ENCODE measurements around the gene DOCK2. TPM values are rescaled to one million over a fixed set of nuclear protein-coding genes. Genes with fewer than 3 reads are reported as not detected.

Gene DOCK2
- total and polyA plus RNA-seq, 2 donors (not counting 1 experiment from before 2014, with no cell fraction given) = 112 to 330 TPM

GRCh38 chr5:169762338-169763095 lies 125.4 kb downstream of the DOCK2 start:
- Histone ChIP-seq H3K9ac (ENCODE audit: low read length) (no peak overlapping the region), H3K36me3 (replicated peaks in 1 of 2; ENCODE audit: control extremely low read depth in 1 of 2, control insufficient read depth in 1 of 2, extremely low read depth in 1 of 2, insufficient read depth in 2 of 2, low read length in 1 of 2) (peaks cover 8 to 76% of the 10 kb centered on the region in 2 experiments), H3K79me2 (ENCODE audit: control insufficient read depth, insufficient read depth, low read length) (no peaks in the 10 kb centered on the region), H2AFZ (ENCODE audit: insufficient read depth, low read depth, low read length, poor library complexity, severe bottlenecking) (no peak overlapping the region), H3K4me1 (ENCODE audit: control insufficient read depth in 2 of 2, insufficient read depth in 2 of 2, low read length in 2 of 2) (peaks cover 0 to 5% of the 10 kb centered on the region in 2 donors), H4K20me1 (ENCODE audit: control insufficient read depth, insufficient read depth, low read length, poor library complexity, severe bottlenecking) (peaks cover 1% of the 10 kb centered on the region), H3K4me2 (replicated peaks; ENCODE audit: low read depth, low read length, poor library complexity, severe bottlenecking) (no peak overlapping the region), H3K4me3 (ENCODE audit: control extremely low read depth in 1 of 5, extremely low read depth in 1 of 5, insufficient read depth in 1 of 5, low read depth in 2 of 5, low read length in 4 of 5) (no peak overlapping the region), H3K27me3 (replicated peaks in 1 of 4; ENCODE audit: control extremely low read depth in 1 of 4, control insufficient read depth in 3 of 4, insufficient read depth in 4 of 4, low read length in 3 of 4) (no peaks in the 10 kb centered on the region), H3K27ac (ENCODE audit: low read length in 2 of 2) (no peak overlapping the region), H3K9me3 (ENCODE audit: control extremely low read depth in 1 of 3, control insufficient read depth in 2 of 3, insufficient read depth in 1 of 3, low read length in 2 of 3) (no peaks in the 10 kb centered on the region)
- H3K27ac Mint-ChIP-seq = no peak overlapping the region
- peaks cover 14% of the 10 kb centered on the region for H3K4me1 Mint-ChIP-seq
- POLR2A ChIA-PET = no interaction called here
- H3K9me3 Mint-ChIP-seq (ENCODE audit: insufficient read depth) = no peaks in the 10 kb centered on the region
- CTCF ChIA-PET = no interaction called here
- DNase-seq (no peak), ATAC-seq (ENCODE audit: low read depth) (no peak)
- no peak overlapping the region for H3K4me3 Mint-ChIP-seq
- no CpG with 5 or more reads among the region's 2 CpGs for WGBS (ENCODE audit: insufficient coverage)
- intact Hi-C loops (cut with micrococcal nuclease) = no loop called here
- no peak for TF ChIP-seq EZH2 (IDR thresholded peaks at IDR 0.05; ENCODE audit: borderline replicate concordance, insufficient read depth, low read depth, low read length, poor library complexity, severe bottlenecking)
- TF ChIP-seq CTCF (IDR thresholded peaks at IDR 0.05) = no peak
- H3K27me3 Mint-ChIP-seq = no peaks in the 10 kb centered on the region

GRCh38 chr5:169763376-169764017 lies 126.4 kb downstream of the DOCK2 start:
- peaks cover 18% of the 10 kb centered on the region for H3K4me1 Mint-ChIP-seq
- no peaks in the 10 kb centered on the region for H3K27me3 ChIP-seq (replicated peaks in 1 of 4; ENCODE audit: control extremely low read depth in 1 of 4, control insufficient read depth in 3 of 4, insufficient read depth in 4 of 4, low read length in 3 of 4)
- H3K9me3 ChIP-seq (ENCODE audit: control extremely low read depth in 1 of 3, control insufficient read depth in 2 of 3, insufficient read depth in 1 of 3, low read length in 2 of 3) = no peaks in the 10 kb centered on the region
- no peak overlapping the region for H3K9ac ChIP-seq (ENCODE audit: low read length)
- 98% methylated on average over 4 of the region's 8 CpGs for WGBS (ENCODE audit: insufficient coverage)
- H3K27ac Mint-ChIP-seq = no peak overlapping the region
- ATAC-seq (ENCODE audit: low read depth) (no peak), DNase-seq (no peak)
- no peak overlapping the region for H2AFZ ChIP-seq (ENCODE audit: insufficient read depth, low read depth, low read length, poor library complexity, severe bottlenecking)
- H3K36me3 ChIP-seq (replicated peaks in 1 of 2; ENCODE audit: control extremely low read depth in 1 of 2, control insufficient read depth in 1 of 2, extremely low read depth in 1 of 2, insufficient read depth in 2 of 2, low read length in 1 of 2) = peaks cover 10 to 75% of the 10 kb centered on the region in 2 experiments
- peaks cover 4% of the 10 kb centered on the region for H3K79me2 ChIP-seq (ENCODE audit: control insufficient read depth, insufficient read depth, low read length)
- peaks cover 0 to 5% of the 10 kb centered on the region in 2 donors for H3K4me1 ChIP-seq (ENCODE audit: control insufficient read depth in 2 of 2, insufficient read depth in 2 of 2, low read length in 2 of 2)
- H3K27me3 Mint-ChIP-seq = no peaks in the 10 kb centered on the region
- H4K20me1 ChIP-seq (ENCODE audit: control insufficient read depth, insufficient read depth, low read length, poor library complexity, severe bottlenecking) = peaks cover 8% of the 10 kb centered on the region
- H3K9me3 Mint-ChIP-seq (ENCODE audit: insufficient read depth) = no peaks in the 10 kb centered on the region
- intact Hi-C loops (cut with micrococcal nuclease) = no loop called here
- no peak overlapping the region for H3K4me2 ChIP-seq (replicated peaks; ENCODE audit: low read depth, low read length, poor library complexity, severe bottlenecking)
- no peak overlapping the region for H3K4me3 Mint-ChIP-seq
- no peak overlapping the region for H3K4me3 ChIP-seq (ENCODE audit: control extremely low read depth in 1 of 5, extremely low read depth in 1 of 5, insufficient read depth in 1 of 5, low read depth in 2 of 5, low read length in 4 of 5)
- H3K27ac ChIP-seq (ENCODE audit: low read length in 2 of 2) = no peak overlapping the region
- TF ChIP-seq EZH2 (IDR thresholded peaks at IDR 0.05; ENCODE audit: borderline replicate concordance, insufficient read depth, low read depth, low read length, poor library complexity, severe bottlenecking) = no peak
- TF ChIP-seq CTCF (IDR thresholded peaks at IDR 0.05) = no peak
- ChIA-PET CTCF (no interaction called here), POLR2A (no interaction called here)
